CD4-positive, alpha-beta T cell treated with Interferon gamma for 1 hour (primary cell): ENCODE measurements around the gene RANBP17.

Experiments
- DNase-seq: peaks from one replicate; pipeline ENCODE4 v3.0.0-alpha.2; 2020

RANBP17 gene

DNA sequence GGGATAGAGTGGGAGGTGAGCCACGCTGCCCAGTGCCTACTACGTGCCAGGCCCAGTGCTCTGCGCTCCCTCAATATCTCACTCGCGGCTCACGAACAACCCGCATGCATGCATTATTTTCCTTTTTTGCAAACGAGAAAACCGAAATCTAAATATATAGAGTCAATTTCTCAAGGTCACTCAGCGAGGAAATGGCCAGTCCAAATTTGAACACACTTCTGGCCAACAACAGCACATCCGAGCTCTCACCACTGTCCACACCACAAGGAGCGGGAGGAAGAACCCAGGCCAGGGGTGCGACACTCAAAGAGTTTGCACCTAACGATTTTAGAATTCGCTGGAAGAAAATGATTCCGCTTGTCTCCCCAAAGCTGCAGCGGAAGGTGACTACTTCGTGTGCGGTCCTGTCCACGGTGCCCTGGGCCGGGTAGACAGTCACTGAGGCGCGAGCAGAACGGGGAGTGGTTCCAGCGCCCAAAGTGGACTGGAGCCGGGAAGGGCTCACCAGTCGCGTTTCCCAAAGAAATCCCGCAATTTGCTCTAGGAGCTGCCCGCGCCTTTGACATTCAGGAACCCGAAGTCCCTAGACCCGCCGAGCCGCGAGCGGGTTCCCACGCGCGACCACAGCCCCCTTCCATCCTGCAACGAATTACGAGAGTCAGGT is 446.1 kb downstream of the RANBP17 start:
- DNase-seq, result no peak

- no peak for DNase-seq
Measured at GRCh38 chr5:171308453-171309275, 446.8 kb downstream of the RANBP17 start, which contains the start of gene TLX3. TLX3 (plus strand) TSS chr5:171309248; CDS start chr5:171309366, 118 bp downstream.

DNA sequence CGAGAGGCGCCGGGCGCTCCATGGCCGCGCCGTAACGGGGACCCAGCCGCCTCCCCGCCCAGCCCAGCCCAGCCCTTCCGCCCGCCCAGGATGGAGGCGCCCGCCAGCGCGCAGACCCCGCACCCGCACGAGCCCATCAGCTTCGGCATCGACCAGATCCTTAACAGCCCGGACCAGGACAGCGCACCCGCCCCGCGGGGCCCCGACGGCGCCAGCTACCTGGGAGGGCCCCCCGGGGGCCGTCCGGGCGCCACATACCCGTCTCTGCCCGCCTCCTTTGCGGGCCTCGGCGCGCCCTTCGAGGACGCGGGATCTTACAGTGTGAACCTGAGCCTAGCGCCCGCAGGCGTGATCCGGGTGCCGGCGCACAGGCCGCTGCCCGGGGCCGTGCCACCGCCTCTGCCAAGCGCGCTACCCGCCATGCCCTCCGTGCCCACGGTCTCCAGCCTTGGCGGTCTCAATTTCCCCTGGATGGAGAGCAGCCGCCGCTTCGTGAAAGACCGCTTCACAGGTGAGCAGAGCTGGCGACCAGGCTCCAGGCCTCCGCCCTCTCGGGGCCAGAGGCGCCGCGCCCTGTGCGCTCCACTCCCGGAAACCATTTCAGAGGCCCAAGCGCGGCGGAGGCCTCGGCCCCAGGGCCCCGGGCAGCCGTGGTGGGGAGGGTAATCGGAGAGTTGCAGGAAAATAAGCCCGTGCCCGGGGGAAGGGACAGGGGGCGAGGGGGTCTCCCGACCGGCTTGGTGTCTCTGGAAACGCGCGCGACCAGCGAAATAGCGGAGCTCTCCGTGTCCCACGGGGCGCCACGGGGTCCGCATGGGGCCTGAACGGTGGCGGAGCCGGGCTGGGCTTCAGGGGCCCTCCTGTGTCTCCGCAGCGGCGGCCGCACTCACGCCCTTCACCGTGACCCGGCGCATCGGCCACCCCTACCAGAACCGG is 447.7 kb downstream of the RANBP17 start:
- no peak for DNase-seq

DNA sequence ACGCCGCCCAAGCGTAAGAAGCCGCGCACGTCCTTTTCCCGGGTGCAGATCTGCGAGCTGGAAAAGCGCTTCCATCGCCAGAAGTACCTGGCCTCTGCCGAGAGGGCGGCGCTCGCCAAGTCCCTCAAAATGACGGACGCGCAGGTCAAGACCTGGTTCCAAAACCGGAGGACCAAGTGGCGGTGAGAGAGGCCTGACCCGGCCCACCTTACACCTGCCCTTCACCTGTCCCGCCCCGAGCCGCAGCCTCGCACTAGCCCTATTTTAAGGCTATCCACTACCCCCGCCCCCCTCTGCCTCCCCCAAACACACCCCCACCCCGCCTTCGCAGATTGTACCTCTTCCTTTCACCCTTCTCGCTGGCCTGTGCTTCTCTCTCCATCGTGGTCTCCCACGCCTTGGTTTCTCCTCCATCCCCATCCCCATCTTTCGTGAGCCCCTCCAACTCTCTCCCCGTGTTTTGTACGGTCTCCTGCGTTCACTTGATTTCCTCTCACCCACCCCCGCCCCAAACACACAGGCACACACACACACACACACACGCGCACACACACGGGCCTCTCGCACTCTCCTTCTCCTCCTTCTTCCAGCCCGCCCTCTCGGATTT is 448.5 kb downstream of the RANBP17 start:
- no peak for DNase-seq

DNA sequence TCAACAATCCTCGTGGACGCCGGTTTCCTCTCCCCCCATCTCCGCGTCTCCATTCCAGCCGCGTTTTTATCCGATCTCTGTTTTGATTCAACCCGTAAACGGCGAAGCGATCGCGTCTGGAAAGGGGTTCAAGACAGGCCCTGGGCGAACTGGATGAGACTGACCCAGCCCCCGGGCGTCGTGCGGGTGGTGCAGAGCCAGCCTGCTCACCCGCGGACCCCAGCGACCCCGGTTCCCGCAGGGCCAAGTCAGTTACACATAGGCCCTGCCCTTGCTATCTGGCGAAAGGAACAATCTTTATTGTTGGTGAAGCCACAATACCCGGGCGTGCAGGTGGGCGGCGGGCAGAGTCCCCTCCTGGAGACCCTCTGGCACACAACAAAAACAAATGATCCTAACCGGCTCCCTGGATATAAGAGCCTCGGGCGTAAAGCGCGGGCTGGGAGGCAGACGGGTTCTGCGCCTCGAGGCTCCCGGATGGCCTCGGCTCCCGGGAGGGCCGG is 449.1 kb downstream of the RANBP17 start:
- DNase-seq, result no peak

DNA sequence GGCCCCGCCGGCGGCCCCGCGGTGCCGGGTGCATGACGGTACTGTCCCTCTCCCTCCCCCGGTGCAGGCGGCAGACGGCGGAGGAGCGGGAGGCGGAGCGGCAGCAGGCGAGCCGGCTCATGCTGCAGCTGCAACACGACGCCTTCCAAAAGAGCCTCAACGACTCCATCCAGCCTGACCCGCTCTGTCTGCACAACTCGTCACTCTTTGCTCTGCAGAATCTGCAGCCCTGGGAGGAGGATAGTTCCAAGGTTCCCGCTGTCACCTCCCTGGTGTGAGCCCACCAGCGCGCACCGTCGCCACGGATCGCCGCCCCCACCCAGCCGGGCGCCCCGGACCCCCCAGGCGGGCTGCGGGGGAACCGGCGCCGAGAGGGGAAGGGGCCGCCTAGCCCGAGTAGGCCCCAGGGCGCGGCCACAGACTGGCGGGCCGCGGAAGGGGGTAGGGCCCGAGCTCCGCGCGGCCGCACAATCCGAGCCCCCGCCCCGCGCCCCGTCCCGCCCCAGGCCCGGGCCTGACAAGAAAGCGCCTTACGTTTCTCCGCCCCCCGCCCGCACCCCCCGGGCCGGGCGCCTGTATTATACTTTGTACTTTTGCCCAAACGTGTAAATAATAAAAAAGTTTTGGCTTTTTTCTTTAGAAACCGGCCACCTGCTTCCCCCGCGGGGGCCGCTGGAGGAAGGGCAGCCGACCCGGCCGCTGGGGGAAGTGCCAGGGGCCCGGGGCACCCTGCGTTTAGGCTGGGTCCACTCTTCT is 449.7 kb downstream of the RANBP17 start:
- no peak for DNase-seq

DNA sequence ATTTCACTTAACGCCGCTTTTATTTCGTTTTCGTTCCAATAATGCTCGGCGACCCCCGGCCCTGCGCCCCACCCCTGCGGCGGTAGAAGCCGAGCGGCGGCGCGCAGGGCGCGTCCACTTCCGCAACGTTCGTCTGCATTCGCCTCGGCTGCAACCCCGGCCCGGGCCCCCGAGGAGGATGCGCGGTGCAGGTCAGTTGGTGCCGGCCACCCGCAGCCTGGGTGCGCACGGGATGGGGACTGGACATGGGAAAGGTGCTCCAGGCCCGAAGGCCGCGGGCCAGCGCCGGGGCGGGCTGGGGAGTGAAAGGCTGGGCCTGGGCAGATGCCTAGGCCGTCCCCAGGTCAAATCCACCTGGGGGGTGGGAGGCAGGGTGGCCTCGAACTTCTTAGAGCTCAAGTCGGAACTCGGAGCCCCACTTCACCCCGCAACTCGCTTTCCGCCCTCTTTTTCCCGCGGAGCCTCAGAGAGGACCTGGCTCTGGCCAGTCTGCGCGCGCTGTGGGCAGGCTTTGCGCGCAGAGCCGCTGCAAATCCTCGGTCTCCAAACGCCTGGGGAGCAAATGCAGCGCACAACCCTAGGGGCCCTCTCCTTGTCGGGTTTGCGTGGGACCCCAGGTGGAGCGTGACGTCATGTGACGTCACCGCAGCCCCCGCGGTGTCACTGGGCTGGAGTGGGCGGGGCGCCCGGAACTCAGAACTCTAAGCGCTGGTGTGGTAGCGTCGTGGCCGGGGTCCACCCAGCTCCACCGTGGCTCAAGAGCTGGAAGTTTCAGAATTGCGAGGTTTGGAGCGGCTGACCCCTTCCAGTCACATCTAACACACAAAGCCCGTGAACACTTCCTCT is 450.5 kb downstream of the RANBP17 start:
- DNase-seq, result no peak

DNA sequence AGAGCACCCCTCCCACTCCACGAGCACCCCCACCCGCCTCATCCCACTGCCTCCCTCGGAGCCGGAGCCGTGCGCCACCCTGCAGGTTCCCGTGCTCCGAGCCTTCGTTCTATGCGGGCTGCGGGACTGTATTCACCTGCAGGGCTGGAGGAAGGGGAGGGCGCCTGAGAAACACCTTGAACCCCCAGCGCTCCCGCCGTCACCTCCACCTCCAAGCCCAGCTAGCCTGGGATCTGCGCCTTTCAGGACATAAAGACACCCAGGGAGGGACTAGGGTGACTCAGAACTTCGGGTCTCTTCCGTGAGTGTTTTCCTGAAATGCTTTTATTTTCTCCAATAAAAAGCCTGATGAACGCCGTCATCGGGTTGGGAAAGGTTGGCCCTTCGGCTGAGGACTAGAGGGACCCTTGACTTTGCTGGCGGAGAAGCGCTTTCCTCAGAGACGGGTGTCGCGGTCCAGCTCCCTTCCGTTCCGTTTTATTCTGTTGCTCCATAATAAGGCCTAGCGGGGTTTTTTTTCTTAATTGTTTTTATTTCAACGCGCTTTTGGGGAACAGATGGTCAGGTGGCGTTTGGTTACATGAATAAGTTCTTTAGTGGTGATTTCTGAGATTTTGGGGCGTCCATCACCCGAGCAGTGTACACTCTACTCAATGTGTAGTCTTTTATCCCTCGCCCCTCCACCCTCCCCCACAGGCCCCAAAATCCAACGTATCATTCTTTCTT is 451.8 kb downstream of the RANBP17 start:
- DNase-seq, result no peak

GRCh38 chr5:171314728-171315385 is 453.0 kb downstream of the RANBP17 start:
- no peak for DNase-seq

- no peak for DNase-seq
Measured at GRCh38 chr5:171315386-171315891, 453.6 kb downstream of the RANBP17 start.

DNA sequence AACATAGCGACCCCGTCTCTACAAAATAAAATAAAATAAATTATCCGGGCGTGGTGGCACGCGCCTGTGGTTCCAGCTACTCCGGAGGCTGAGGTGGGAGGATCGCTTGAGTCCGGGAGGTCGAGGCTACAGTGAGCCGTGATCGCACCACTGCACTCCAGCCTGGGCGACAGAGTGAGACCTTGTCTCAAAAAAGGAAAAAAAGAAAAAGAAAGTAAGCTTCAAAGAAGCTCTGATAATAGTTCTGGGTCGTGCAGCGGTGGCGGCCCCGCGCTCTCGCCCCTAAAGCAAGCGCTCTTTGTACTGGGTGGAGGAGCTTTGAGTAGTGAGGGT is 454.1 kb downstream of the RANBP17 start:
- DNase-seq, result no peak

GRCh38 chr5:171316258-171317121 is 454.7 kb downstream of the RANBP17 start:
- no peak for DNase-seq

DNA sequence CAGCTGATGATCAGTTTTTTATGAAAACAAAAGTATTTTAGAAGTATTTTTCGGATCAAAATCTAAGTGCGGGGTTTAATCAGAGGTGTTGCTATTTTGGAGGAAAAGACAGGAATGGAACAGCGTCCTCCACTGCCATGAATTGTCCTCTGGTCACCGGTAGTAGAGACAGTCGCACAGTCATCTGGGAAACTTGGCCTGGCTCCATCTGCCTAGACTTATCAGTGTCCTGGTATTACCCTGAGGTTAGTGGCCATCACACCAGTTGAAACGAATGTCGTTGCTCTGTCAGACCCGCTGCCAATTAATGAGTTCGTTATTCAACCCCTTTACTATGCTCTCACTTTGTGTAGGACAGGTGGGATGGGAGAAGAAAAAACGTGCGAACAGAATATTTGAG is 455.4 kb downstream of the RANBP17 start:
- no peak for DNase-seq

DNA sequence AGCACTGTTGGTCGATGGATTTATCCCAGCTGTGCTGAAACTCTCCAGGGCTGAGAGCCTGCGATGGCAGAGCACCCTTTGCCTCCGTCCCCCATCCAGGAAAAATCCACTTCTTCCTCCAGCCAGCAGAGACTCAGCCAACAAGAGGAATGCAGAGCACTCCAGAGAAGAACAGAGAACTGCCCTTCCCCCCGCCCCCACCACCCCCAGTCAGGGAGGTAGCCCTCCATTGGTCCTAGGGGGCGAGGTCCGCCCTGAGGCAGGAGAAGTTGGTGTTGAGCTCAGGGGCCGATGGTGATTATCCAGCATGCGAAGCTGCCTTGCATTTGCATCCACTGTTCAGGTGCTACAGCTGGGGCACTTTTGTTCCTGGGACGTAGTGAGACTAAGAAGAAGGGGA is 456.2 kb downstream of the RANBP17 start:
- DNase-seq, result no peak

DNA sequence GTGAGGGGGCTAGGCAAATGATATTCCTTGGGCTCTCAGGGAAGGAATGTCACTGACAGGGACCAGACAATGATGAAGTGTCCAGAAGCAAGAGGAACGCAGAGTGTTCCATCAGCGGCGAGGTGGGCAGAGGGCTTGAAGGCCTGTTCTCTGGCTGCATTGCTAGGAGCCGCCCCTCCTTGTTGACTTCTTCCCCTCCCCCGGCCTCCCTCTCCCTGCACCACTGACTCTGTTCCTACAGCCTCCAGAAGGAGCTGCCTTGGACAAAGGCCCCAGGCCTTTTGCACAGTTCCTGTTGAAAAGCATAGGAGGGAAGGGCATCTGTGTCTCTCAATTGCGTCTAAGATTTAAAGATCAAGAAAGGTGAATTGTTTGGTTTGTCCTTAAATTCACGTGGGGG is 459.6 kb downstream of the RANBP17 start:
- no peak for DNase-seq

DNA sequence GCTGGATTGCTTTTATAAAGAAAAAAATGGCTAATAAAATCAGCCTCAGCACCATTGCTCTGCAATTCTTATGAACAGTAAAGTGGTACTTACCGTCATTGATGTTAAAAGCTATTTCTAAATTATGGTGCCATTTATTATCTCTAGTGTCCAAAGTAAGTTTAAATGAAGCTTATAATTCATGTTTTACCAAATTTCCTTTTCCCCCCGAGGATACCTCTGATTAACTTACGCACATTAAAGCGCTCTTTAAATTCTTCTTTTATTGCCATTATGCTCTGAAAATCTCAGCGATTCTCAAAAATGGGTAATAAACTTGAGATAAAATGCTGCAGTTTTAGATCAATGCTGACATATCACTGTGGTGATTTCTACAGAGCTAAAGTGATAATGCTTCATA is 460.7 kb downstream of the RANBP17 start:
- DNase-seq, result no peak

DNA sequence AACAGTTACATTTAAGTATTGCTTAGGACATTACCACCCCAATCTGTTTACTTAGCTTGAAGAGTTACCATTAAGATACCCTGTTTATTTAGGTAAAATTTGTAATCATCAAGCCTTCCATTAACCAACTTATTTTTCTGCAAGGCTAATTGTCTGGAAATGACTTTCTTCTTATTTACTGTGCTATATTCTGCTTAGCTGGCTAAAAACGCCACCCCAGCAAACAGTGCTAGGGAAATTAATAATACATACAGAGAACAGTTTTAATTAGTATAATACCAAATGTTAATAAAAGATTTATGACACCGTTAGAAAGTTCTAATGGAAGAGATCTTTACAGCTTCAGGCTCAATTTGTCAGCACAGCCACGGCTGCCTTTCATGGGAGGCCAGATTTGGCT is 461.2 kb downstream of the RANBP17 start:
- DNase-seq, result no peak

DNA sequence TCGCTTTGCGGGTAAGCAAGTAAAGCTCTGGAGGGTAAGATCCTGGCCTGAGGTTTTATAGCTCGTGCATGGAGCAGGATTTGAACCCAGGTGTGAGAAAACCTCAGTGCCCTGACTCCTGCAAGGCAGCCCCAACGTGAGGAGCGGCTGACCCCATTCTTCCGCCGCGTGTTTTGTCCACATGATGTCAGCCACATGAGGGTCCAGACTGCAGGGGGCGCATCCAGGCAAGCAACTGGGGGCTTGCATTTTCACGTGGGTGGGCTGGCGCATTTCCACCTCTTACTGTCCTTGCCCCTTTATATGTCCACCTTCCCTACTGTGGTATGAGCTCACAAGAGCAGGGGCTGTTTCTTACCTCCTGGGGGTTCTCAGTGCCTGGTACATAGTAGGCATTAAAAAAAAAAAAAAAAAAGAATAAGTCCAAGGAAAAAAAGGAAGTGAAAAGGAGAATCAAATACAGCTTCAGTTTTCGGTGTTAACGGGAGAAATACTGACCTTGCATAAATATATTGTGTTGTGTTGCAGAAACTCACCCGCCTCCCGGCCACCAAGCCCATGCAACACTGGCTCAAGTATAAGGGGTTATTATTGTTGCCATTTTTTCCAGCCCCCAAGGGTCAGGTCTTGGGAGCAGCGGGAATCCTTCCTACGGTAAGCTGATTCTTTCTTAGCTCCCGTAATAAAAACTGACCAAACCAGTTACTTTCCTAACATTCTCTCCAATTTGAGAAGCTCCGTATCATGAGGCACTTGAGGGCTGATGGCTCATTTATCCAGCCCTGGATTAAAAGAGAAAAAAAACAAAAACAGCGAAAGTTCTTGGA is 462.2 kb downstream of the RANBP17 start:
- DNase-seq, result no peak
